HPDE6-E6E7 (cell line): ENCODE data around the gene HAND2.
A peak's percentile ranks its signal among the peaks of the same experiment; 100 is the strongest.

Source experiments
- DNase-seq: peaks from one replicate; pipeline ENCODE4 v3.0.0; 2011; ENCODE audit warnings: missing footprints; ENCODE audit errors: extremely low spot score

The HAND2 gene

GRCh38 chr4:173521467-173522159 lies 8.4 kb downstream of the HAND2 start:
- no peak for DNase-seq

- DNase-seq: no peak
Observed at GRCh38 chr4:173520921-173521466, 9.0 kb downstream of the HAND2 start.

- DNase-seq: no peak
Observed at GRCh38 chr4:173519111-173520101, 10.6 kb downstream of the HAND2 start.

GRCh38 chr4:173518425-173519102 lies 11.5 kb downstream of the HAND2 start:
- DNase-seq: no peak

- DNase-seq: no peak
Observed at GRCh38 chr4:173517781-173518424, 12.1 kb downstream of the HAND2 start.

GRCh38 chr4:173516621-173517524 lies 13.2 kb downstream of the HAND2 start:
- no peak for DNase-seq

GRCh38 chr4:173515458-173515857 lies 14.6 kb downstream of the HAND2 start:
- no peak for DNase-seq

- no peak for DNase-seq
Observed at GRCh38 chr4:173514641-173515217, 15.3 kb downstream of the HAND2 start.

- DNase-seq: no peak
Observed at GRCh38 chr4:173513651-173514050, 16.4 kb downstream of the HAND2 start.

GRCh38 chr4:173511787-173512361 lies 18.2 kb downstream of the HAND2 start:
- no peak for DNase-seq

GRCh38 chr4:173509036-173510001 lies 20.7 kb downstream of the HAND2 start:
- no peak for DNase-seq

- DNase-seq: no peak
Observed at GRCh38 chr4:173508386-173509035, 21.5 kb downstream of the HAND2 start.

- DNase-seq: no peak
Observed at GRCh38 chr4:173507471-173508385, 22.3 kb downstream of the HAND2 start.

- DNase-seq: no peak
Observed at GRCh38 chr4:173506597-173507211, 23.3 kb downstream of the HAND2 start.

GRCh38 chr4:173505924-173506518 lies 24.0 kb downstream of the HAND2 start:
- DNase-seq: peak; percentile 39

GRCh38 chr4:173504181-173504503 lies 25.9 kb downstream of the HAND2 start:
- DNase-seq: no peak
